ENCODE data around the gene OSBPL6.

DNA sequence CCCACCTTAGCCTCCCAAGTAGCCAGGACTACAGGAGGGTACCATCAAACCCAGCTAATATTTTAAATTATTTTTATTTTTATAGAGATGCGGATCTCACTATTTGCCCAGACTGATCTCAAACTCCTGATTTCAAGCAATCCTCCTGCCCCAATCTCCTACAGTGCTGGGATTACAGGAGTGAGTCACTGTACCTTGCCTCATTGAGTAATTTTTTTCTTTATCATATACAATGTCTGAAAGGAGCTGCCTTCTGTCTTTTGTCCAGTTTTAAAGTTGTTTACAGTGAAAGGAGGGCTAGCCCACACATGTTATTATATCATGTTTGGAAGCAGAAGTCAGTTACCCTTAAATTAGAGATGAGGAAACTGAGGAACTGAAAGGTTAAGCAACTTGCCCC lies 224.1 kb downstream of the OSBPL6 start:
- no peak for TF ChIP-seq POLR2A (IDR thresholded peaks at IDR 0.05)
- TF ChIP-seq, protein P1, sequence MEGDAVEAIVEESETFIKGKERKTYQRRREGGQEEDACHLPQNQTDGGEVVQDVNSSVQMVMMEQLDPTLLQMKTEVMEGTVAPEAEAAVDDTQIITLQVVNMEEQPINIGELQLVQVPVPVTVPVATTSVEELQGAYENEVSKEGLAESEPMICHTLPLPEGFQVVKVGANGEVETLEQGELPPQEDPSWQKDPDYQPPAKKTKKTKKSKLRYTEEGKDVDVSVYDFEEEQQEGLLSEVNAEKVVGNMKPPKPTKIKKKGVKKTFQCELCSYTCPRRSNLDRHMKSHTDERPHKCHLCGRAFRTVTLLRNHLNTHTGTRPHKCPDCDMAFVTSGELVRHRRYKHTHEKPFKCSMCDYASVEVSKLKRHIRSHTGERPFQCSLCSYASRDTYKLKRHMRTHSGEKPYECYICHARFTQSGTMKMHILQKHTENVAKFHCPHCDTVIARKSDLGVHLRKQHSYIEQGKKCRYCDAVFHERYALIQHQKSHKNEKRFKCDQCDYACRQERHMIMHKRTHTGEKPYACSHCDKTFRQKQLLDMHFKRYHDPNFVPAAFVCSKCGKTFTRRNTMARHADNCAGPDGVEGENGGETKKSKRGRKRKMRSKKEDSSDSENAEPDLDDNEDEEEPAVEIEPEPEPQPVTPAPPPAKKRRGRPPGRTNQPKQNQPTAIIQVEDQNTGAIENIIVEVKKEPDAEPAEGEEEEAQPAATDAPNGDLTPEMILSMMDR (IDR thresholded peaks at IDR 0.05 in 4 of 5, conservative IDR thresholded peaks at IDR 0.05 in 1 of 5) = no peak

All from gastrocnemius medialis (tissue), 4 donors.